KMS-11 (cell line): ENCODE results near the gene ALG11.
"Not testable (repeated sequence)": the region's sequence is repeated elsewhere in the genome, so short reads cannot be mapped to it uniquely, and the experiment has no call there.

ENCODE experiments used
- H2AFZ ChIP-seq: fragments of 200-600 bp; sonication (generic); 2 replicates; pipeline ENCODE4 v1.6.1; 2016; ENCODE audit warnings: antibody characterized with exemption, mixed run types, low read depth
- H3K27ac ChIP-seq: fragments of 200-600 bp; sonication (generic); 2 replicates; pipeline ENCODE4 v1.6.1; 2016; ENCODE audit warnings: mild to moderate bottlenecking, mixed run types
- H3K27me3 ChIP-seq: fragments of 200-600 bp; sonication (generic); 2 replicates; pipeline ENCODE4 v1.6.1; 2017; ENCODE audit warnings: mild to moderate bottlenecking, low read depth, mixed run types, moderate library complexity; ENCODE audit not compliant: insufficient read depth
- H3K36me3 ChIP-seq: fragments of 200-600 bp; sonication (generic); 2 replicates; pipeline ENCODE4 v1.6.1; 2017; ENCODE audit warnings: mild to moderate bottlenecking, mixed run types; ENCODE audit not compliant: insufficient read depth
- H3K4me1 ChIP-seq: fragments of 200-600 bp; sonication (generic); 2 replicates; pipeline ENCODE4 v1.6.1; 2016; ENCODE audit warnings: mild to moderate bottlenecking, low read depth, mixed run types; ENCODE audit not compliant: poor library complexity, severe bottlenecking
- H3K4me2 ChIP-seq: fragments of 200-600 bp; sonication (generic); 2 replicates; pipeline ENCODE4 v1.7.0; 2016; ENCODE audit warnings: mild to moderate bottlenecking, mixed run types
- H3K4me3 ChIP-seq: fragments of 200-600 bp; sonication (generic); IDR thresholded peaks from 2 replicates; pipeline ENCODE4 v1.6.1; 2017; ENCODE audit warnings: low read depth, low read length, mixed read lengths; ENCODE audit not compliant: insufficient read depth
- H3K79me2 ChIP-seq: fragments of 200-600 bp; sonication (generic); 2 replicates; pipeline ENCODE4 v1.6.1; 2016; ENCODE audit warnings: low read depth, mixed run types; ENCODE audit not compliant: insufficient read depth
- H3K9ac ChIP-seq: fragments of 200-600 bp; sonication (generic); 2 replicates; pipeline ENCODE4 v1.6.1; 2016; ENCODE audit warnings: mild to moderate bottlenecking, mixed run types
- H4K20me1 ChIP-seq: fragments of 200-600 bp; sonication (generic); 2 replicates; pipeline ENCODE4 v1.6.1; 2016; ENCODE audit warnings: mild to moderate bottlenecking, mixed run types; ENCODE audit not compliant: insufficient read depth
- TF ChIP-seq, protein P1 (sequence below): fragments of 200-600 bp; sonication (generic); conservative IDR thresholded peaks from 2 replicates; pipeline ENCODE4 v1.6.1; 2017; ENCODE audit warnings: low read depth, mild to moderate bottlenecking, antibody characterized with exemption, low read length, moderate library complexity, mixed read lengths

The ALG11 gene

DNA sequence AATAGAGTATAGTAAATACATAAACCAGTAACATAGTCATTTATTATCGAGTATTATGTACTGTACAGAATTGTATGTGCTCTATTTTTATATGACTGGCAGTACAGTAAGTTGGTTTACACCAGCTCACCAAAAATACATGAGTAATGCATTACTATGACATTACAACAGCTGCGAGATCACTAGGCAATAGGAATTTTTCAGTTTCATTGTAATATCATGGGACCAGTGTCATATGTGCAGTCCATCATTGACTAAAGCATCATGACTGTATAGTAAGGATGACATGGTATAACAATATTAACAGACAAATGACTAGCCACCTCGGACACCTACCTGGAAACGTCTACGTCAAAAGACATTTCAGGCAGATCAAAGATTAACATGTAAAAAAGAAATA, 34.6 kb upstream of the ALG11 start:
- TF ChIP-seq, protein P1, sequence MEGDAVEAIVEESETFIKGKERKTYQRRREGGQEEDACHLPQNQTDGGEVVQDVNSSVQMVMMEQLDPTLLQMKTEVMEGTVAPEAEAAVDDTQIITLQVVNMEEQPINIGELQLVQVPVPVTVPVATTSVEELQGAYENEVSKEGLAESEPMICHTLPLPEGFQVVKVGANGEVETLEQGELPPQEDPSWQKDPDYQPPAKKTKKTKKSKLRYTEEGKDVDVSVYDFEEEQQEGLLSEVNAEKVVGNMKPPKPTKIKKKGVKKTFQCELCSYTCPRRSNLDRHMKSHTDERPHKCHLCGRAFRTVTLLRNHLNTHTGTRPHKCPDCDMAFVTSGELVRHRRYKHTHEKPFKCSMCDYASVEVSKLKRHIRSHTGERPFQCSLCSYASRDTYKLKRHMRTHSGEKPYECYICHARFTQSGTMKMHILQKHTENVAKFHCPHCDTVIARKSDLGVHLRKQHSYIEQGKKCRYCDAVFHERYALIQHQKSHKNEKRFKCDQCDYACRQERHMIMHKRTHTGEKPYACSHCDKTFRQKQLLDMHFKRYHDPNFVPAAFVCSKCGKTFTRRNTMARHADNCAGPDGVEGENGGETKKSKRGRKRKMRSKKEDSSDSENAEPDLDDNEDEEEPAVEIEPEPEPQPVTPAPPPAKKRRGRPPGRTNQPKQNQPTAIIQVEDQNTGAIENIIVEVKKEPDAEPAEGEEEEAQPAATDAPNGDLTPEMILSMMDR = no peak
- Histone ChIP-seq H3K4me1 (no peaks in the 10 kb centered on the region), H2AFZ (no peak overlapping the region), H3K27me3 (no peaks in the 10 kb centered on the region), H3K4me3 (no peak overlapping the region), H3K36me3 (no peaks in the 10 kb centered on the region), H4K20me1 (no peaks in the 10 kb centered on the region), H3K9ac (no peak overlapping the region), H3K79me2 (no peaks in the 10 kb centered on the region), H3K4me2 (no peak overlapping the region), H3K27ac (no peak overlapping the region)

DNA sequence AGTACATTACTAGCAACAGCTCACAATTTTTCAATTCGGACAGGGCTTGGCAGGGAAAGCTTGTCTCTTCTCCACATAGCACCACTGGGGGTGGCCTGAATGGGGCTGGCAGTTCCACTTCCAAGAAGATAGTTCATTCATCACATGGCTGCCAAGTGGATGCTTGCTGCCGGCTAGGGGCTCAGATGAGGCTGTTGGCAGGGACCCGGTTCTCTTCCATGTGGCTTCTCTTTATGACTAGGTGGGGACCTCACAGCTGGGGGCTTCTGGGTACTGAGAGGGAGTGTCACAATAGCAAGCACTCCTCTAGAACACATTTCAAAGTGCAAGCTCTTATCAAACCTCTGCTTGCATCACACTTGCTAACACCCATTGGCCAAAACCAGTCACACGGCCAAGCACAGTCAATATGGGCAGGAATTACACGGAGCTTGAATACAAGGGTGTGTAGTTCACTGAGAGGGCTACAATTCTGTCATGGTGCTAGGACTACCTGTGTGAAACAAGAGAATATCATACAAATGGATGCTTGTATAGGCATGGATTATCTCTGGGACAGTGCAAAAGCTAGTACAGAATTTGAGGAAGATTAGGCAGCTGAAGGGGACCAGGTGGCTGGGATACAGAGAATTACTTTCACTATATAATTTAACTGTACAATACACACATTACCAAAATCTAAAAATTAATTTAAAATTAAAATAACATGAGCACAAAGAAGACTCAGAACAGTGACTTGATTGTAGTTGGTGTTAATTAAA, 33.2 kb upstream of the ALG11 start:
- Histone ChIP-seq H3K4me2 (no peak overlapping the region), H2AFZ (no peak overlapping the region), H3K27me3 (no peaks in the 10 kb centered on the region), H3K79me2 (no peaks in the 10 kb centered on the region), H3K4me1 (no peaks in the 10 kb centered on the region), H3K9ac (no peak overlapping the region), H3K36me3 (no peaks in the 10 kb centered on the region), H3K4me3 (no peak overlapping the region), H4K20me1 (no peaks in the 10 kb centered on the region), H3K27ac (no peak overlapping the region)
- TF ChIP-seq, protein P1 = no peak

DNA sequence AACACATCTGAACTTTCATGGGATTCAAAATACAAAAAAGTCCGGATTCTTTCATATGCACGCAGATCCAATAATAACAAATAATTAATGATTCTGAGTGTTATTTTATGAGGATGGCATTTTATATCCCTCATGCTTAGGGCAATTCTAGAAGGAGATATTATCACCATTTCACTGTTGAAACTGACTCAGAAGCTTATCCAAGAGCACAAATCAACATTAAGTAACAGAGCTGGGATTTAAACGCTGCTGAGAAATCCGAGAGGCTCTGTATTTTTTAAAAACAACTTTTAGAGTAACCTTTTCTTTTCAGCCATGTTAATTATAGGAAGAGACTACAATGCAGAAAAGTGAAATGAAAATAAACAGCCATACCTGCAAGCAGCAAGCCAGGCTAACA, 31.3 kb upstream of the ALG11 start:
- H3K4me2 ChIP-seq = no peak overlapping the region
- H2AFZ ChIP-seq = no peak overlapping the region
- TF ChIP-seq, protein P1 = no peak
- H3K4me1 ChIP-seq = no peaks in the 10 kb centered on the region
- H3K27ac ChIP-seq = no peak overlapping the region
- no peaks in the 10 kb centered on the region for H3K36me3 ChIP-seq
- no peaks in the 10 kb centered on the region for H4K20me1 ChIP-seq
- no peaks in the 10 kb centered on the region for H3K27me3 ChIP-seq
- no peak overlapping the region for H3K4me3 ChIP-seq
- H3K9ac ChIP-seq = no peak overlapping the region
- H3K79me2 ChIP-seq = no peaks in the 10 kb centered on the region

DNA sequence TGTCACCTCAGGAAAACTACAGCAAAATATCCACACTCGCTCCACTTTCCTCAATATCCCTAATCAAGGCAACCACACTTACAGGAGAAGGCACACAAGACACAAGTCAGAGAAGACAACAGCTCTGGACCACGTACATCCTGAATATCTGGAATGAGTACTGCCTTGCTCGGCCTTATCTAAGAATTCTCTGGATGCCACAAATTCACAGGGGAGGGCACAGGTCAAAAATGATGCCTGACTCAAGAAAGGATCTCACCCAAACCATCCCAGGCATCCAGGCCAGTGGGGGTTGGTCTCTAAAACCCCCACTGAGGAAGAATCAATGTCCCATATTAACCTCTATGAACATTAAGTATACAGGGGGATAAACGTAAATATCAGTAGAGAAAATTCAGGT, 30.8 kb upstream of the ALG11 start:
- Histone ChIP-seq H4K20me1 (no peaks in the 10 kb centered on the region), H3K36me3 (no peaks in the 10 kb centered on the region), H3K4me3 (no peak overlapping the region), H3K4me2 (no peak overlapping the region), H3K27ac (no peak overlapping the region), H3K79me2 (no peaks in the 10 kb centered on the region), H3K27me3 (no peaks in the 10 kb centered on the region), H3K4me1 (no peaks in the 10 kb centered on the region), H3K9ac (no peak overlapping the region), H2AFZ (no peak overlapping the region)
- TF ChIP-seq, protein P1 = no peak

DNA sequence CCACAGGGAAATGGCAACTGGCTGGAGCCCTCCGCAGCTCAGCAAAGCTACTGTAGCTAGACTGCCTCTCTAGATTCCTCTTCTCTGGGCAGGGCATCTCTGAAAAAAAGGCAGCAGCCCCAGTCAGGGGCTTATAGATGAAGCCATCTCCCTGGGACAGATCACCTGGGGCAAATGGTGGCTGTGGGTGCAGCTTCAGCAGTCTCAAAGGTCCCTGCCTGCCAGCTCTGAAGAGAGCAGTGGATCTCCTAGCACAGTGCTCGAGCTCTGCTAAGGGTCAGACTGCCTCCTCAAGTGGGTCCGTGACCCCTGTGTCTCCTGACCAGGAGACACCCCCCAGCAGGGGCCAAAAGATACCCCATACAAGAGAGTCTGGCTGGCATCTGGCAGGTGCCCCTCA, 28.9 kb upstream of the ALG11 start:
- not testable (repeated sequence) for H3K79me2 ChIP-seq, H3K4me2 ChIP-seq, H3K9ac ChIP-seq, H3K4me3 ChIP-seq, H3K27me3 ChIP-seq, H3K27ac ChIP-seq, H3K36me3 ChIP-seq, H2AFZ ChIP-seq, H4K20me1 ChIP-seq, H3K4me1 ChIP-seq

DNA sequence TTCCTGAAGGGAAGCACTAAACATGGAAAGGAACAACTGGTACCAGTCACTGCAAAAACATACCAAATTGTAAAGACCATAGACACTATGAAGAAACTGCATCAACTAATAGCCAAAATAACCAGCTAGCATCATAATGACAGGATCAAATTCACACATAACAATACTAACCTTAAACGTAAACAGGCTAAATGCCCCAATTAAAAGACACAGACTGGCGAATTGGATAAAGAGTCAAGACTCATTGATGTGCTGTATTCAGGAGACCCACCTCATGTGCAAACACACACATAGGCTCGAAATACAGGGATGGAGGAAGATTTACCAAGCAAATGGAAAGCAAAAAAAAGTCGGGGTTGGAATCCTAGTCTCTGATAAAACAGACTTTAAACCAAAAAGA, 27.3 kb upstream of the ALG11 start:
- not testable (repeated sequence) for H3K4me1 ChIP-seq, H3K27me3 ChIP-seq, H3K79me2 ChIP-seq, H3K27ac ChIP-seq, H3K9ac ChIP-seq, H2AFZ ChIP-seq, H4K20me1 ChIP-seq, H3K36me3 ChIP-seq, H3K4me2 ChIP-seq, H3K4me3 ChIP-seq
